Stomach (tissue), 9 donors: ENCODE measurements around the gene PRDM16. TPM values are rescaled to one million over a fixed set of nuclear protein-coding genes. Genes with fewer than 3 reads are reported as not detected.

Experiments used
- DNase-seq, 2 donors: peaks; one replicate each; pipeline versions ENCODE4 v3.0.0 to v3.0.0-alpha.2; 2013 to 2019
- H3K27ac ChIP-seq, 5 donors: fragments of 200-600 bp in 4 of 5; sonication (generic) in 4 of 5; one replicate each; pipeline ENCODE4 v1.5.1; 2013 to 2019; ENCODE audit warnings: mild to moderate bottlenecking in 1 of 5, moderate library complexity in 1 of 5
- H3K27me3 ChIP-seq, 3 donors: fragments of 200-600 bp; sonication (generic); one replicate each; pipeline ENCODE4 v1.5.1; 2017 to 2019; ENCODE audit warnings: mixed run types in 1 of 3
- H3K36me3 ChIP-seq, 4 donors: fragments of 200-600 bp; sonication (generic); 1 replicate in 3 of 4; 2 replicates in 1 of 4; pipeline ENCODE4 v1.5.1; 2016 to 2019
- H3K4me1 ChIP-seq, 4 donors: fragments of 200-600 bp; sonication (generic); one replicate each; pipeline ENCODE4 v1.5.1; 2016 to 2019
- H3K4me3 ChIP-seq, 4 donors: fragments of 200-600 bp; sonication (generic) in 3 of 4; one replicate each; pipeline ENCODE4 v1.5.1; 2016 to 2019; ENCODE audit warnings: mild to moderate bottlenecking in 1 of 4
- H3K9me3 ChIP-seq, 4 donors: fragments of 200-600 bp; sonication (generic); one replicate each; pipeline ENCODE4 v1.5.1; 2016 to 2019
- EP300 ChIP-seq: sonication (generic); formaldehyde crosslinking; IDR thresholded peaks from one replicate; pipeline ENCODE4 v1.6.1; 2017; ENCODE audit warnings: antibody characterized with exemption
- POLR2A ChIP-seq, 4 donors: fragments of 450-650 bp; IDR thresholded peaks; one replicate each; pipeline ENCODE4 v1.6.1; 2016; ENCODE audit warnings: antibody characterized with exemption in 4 of 4, control low read depth in 2 of 4, mild to moderate bottlenecking in 1 of 4, moderate library complexity in 1 of 4
- POLR2AphosphoS5 ChIP-seq, 3 donors: sonication (generic); formaldehyde crosslinking; IDR thresholded peaks; one replicate each; pipeline ENCODE4 v1.6.1; 2016; ENCODE audit warnings: antibody characterized with exemption in 3 of 3
- WGBS, 5 donors: extraction: QIAGEN DNeasy Blood & Tissue Kit in 3 of 5; methylation state at CpG; one replicate each; pipeline versions ENCODE4 v1.1.5 to v1.1.7; 2013 to 2018; 5-methylcytosine and 5-hydroxymethylcytosine counted together
- intact Hi-C: fragments of 100-400 bp; cut with DNase I; formaldehyde crosslinking; loops from one replicate; pipeline ENCODE4 v1.15.1; 2023; ENCODE audit warnings: low total_unique reads
- polyA plus RNA-seq, 3 donors: library from polyadenylated mRNA; stranded (reverse); fragments of 200-250 nt; gene quantifications; one replicate each; pipeline ENCODE4 v1.2.3, GENCODE V29; 2013
- total RNA-seq, 5 donors: library from RNA; depleted of rRNA; stranded (reverse); fragments of >200 nt; gene quantifications; one replicate each; pipeline versions ENCODE4 v1.1.0 to v1.2.3, GENCODE V29; 2014 to 2016
- TF ChIP-seq, protein P1 (sequence below), 7 experiments: fragments of 450-650 bp in 4 of 7; fragments of 200-600 bp in 3 of 7; sonication (generic) in 3 of 7; IDR thresholded peaks; one replicate each; pipeline ENCODE4 v1.5.1; 2016 to 2019; ENCODE audit warnings: antibody characterized with exemption in 7 of 7, control low read depth in 2 of 7, mild to moderate bottlenecking in 1 of 7
- donor health status: healthy with polysubstance abuse.
- donor health status: Bipolar disorder and iron deficiency.
- donor health status: healthy.

Gene PRDM16
- total and polyA plus RNA-seq, 8 donors: 0.29 to 222 (median 15.8) TPM

DNA sequence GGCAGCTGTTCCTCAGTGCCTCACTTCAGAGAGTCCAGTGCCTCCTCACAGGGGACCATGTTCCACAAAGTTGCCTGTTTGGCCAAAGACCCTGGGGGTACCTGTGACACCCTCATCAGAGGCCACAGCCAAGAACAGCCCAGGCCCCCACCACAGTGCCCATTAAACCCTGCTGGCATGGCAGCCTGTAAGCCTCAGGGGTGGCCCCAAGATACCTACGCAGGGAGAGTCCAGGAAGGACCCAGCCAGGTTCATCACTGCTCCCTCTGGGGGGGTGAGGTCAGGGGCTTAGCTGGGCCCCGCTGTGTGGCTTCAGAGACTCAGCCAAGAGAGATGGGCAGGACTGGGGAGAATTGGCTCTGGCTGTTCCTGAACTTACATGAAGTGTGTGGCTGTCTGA is 19.1 kb upstream of the PRDM16 start:
- H3K27ac ChIP-seq: no peak overlapping the region
- peaks cover 0 to 10% (median 0%) of the 10 kb centered on the region in 4 donors for H3K9me3 ChIP-seq
- TF ChIP-seq POLR2A (IDR thresholded peaks at IDR 0.05) (no peak), EP300 (no peak), POLR2AphosphoS5 (IDR thresholded peaks at IDR 0.05) (no peak)
- TF ChIP-seq, protein P1, sequence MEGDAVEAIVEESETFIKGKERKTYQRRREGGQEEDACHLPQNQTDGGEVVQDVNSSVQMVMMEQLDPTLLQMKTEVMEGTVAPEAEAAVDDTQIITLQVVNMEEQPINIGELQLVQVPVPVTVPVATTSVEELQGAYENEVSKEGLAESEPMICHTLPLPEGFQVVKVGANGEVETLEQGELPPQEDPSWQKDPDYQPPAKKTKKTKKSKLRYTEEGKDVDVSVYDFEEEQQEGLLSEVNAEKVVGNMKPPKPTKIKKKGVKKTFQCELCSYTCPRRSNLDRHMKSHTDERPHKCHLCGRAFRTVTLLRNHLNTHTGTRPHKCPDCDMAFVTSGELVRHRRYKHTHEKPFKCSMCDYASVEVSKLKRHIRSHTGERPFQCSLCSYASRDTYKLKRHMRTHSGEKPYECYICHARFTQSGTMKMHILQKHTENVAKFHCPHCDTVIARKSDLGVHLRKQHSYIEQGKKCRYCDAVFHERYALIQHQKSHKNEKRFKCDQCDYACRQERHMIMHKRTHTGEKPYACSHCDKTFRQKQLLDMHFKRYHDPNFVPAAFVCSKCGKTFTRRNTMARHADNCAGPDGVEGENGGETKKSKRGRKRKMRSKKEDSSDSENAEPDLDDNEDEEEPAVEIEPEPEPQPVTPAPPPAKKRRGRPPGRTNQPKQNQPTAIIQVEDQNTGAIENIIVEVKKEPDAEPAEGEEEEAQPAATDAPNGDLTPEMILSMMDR (IDR thresholded peaks at IDR 0.05): no peak
- no peak overlapping the region for H3K4me3 ChIP-seq
- H3K27me3 ChIP-seq: peaks cover 0 to 50% (median 3%) of the 10 kb centered on the region in 3 donors
- no peak for DNase-seq
- 64 to 88% (median 78%) methylated on average over 2 of the region's 2 CpGs for WGBS, 5 donors
- H3K36me3 ChIP-seq: no peaks in the 10 kb centered on the region
- H3K4me1 ChIP-seq: no peaks in the 10 kb centered on the region
- intact Hi-C loops: no loop called here

DNA sequence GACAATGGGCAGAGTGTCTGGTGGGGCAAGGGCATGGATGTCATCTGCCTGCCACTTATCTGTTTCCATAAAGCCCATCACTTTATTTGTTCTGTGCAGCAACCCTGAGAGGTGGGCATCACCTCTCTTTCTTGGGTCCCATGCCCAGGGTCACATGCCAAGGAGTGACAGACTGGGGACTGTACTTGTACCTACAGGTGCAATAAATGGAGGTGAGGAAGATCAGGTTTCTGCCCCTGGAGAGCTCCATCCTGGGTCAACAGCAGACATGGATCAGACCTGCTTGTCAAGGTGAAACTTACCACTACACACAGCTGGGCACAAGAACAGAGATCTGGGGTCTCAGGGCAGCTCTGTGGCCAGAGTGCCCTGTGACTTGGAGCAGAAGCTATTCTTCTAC is 18.4 kb upstream of the PRDM16 start:
- no peak overlapping the region for H3K27ac ChIP-seq
- H3K4me1 ChIP-seq: no peaks in the 10 kb centered on the region
- H3K36me3 ChIP-seq: no peaks in the 10 kb centered on the region
- H3K4me3 ChIP-seq: no peak overlapping the region
- intact Hi-C loops: no loop called here
- DNase-seq: peak in 1 of 2 donors; percentile 2
- H3K9me3 ChIP-seq: peaks cover 0 to 10% (median 0%) of the 10 kb centered on the region in 4 donors
- H3K27me3 ChIP-seq: peaks cover 0 to 43% (median 3%) of the 10 kb centered on the region in 3 donors
- TF ChIP-seq, protein P1 (IDR thresholded peaks at IDR 0.05): no peak
- TF ChIP-seq EP300 (no peak), POLR2A (IDR thresholded peaks at IDR 0.05) (no peak), POLR2AphosphoS5 (IDR thresholded peaks at IDR 0.05) (no peak)

DNA sequence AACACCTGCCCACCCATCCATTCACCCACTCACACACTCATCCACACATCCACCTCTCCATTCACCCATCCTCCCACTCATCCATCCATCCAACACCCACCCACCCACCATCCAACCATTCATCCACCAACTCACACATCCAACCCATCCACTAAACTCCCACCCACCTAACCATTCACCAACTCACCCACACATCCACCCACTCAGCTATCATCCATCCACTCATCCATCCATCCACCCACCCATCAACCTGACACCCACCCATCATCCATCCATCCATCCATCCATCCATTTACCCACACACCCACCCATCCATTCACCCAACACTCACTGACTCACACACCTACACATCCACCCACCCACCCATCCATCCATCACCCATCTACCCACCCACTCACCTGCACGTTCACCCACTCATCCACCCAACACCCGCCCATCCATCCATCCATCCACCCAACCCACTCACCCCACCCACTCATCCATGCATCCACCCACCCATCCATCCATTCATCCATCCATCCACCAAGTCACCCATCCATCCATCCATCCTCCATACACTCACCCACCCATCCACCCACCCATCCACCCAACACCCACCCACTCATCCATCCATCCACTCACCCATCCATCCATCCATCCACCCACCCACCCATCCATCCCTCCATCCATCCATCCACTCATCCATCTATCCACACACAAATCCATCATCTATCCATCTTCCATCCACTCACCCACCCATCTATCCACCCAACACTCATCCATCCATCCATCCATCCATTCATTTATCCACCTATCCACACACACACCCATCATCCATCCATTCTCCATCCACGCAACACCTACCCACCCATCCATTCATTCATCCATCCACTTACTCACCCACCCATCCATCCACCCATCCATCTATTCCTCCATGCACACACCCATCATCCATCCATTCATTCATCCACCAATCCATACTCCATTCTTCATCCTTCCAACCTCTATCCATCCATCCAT is 17.4 kb upstream of the PRDM16 start:
- Histone ChIP-seq H3K9me3 (peaks cover 0 to 10% (median 0%) of the 10 kb centered on the region in 4 donors), H3K4me1 (no peaks in the 10 kb centered on the region), H3K27me3 (peaks cover 0 to 43% (median 3%) of the 10 kb centered on the region in 3 donors), H3K4me3 (no peak overlapping the region), H3K36me3 (no peaks in the 10 kb centered on the region), H3K27ac (no peak overlapping the region)
- DNase-seq: no peak
- TF ChIP-seq POLR2A (IDR thresholded peaks at IDR 0.05) (no peak), POLR2AphosphoS5 (IDR thresholded peaks at IDR 0.05) (no peak), EP300 (no peak)
- TF ChIP-seq, protein P1 (IDR thresholded peaks at IDR 0.05): no peak
- intact Hi-C loops: no loop called here
- WGBS, 5 donors: 84 to 95% (median 86%) methylated on average over 3 of the region's 3 CpGs

DNA sequence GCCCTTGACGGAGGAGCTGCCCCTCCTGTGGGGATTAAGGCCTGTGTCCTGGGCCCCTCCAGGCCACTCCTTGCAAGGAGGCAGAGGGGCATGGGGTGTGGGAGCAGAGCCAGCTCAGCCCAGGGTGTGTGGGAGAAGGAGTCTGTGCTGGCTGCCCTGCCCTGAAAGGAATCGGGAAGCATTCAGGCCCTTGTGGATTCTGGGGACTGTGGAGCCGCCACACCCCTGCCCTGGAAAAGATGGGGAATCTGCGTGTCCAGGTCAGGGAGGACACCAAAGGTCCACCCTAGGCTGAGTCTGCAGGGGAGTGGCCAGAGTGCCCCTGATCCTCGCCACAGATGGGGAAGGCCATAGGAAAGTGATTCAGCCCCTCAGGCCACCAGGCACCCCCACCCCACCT is 16.5 kb upstream of the PRDM16 start:
- intact Hi-C loops: no loop called here
- H3K9me3 ChIP-seq: peaks cover 0 to 10% (median 0%) of the 10 kb centered on the region in 4 donors
- peaks cover 0 to 45% (median 3%) of the 10 kb centered on the region in 3 donors for H3K27me3 ChIP-seq
- no peaks in the 10 kb centered on the region for H3K4me1 ChIP-seq
- H3K4me3 ChIP-seq: no peak overlapping the region
- TF ChIP-seq POLR2A (IDR thresholded peaks at IDR 0.05): no peak
- no peak for TF ChIP-seq POLR2AphosphoS5 (IDR thresholded peaks at IDR 0.05)
- no peak for TF ChIP-seq EP300
- TF ChIP-seq, protein P1 (IDR thresholded peaks at IDR 0.05): no peak
- 81 to 91% (median 87%) methylated on average over 5 of the region's 5 CpGs for WGBS, 5 donors
- DNase-seq: no peak
- no peaks in the 10 kb centered on the region for H3K36me3 ChIP-seq
- H3K27ac ChIP-seq: no peak overlapping the region
